Endothelial cell of umbilical vein (primary cell): ENCODE measurements around the gene PEX19. TPM values are rescaled to one million over a fixed set of nuclear protein-coding genes. Genes with fewer than 3 reads are reported as not detected.

Experiments
- BruUV-seq: library from RNA; stranded (reverse); fragments of 400-500 nt; replicated peaks from 2 replicates; lab custom pipeline; 2021; lab: Mats Ljungman, UMichigan
- CTCF ChIA-PET: fragments of 300-600, 350-600 bp; sonication (Branson Sonifier 250); formaldehyde crosslinking; loops from one replicate; lab custom pipeline; 2021; ENCODE audit warnings: antibody characterized with exemption, inconsistent platforms; lab: Charles Lee
- POLR2A ChIA-PET: fragments of 300-600, 350-600 bp; sonication (Branson Sonifier 250); formaldehyde crosslinking; loops from one replicate; lab custom pipeline; 2021; ENCODE audit warnings: antibody characterized with exemption, inconsistent platforms; lab: Charles Lee
- DNase-seq: peaks from one replicate; pipeline ENCODE4 v3.0.0-alpha.2; 2011; ENCODE audit warnings: low read depth, low spot score
- FAIRE-seq: peaks from 2 replicates; lab custom pipeline; 2011; peaks lifted over from hg19 to GRCh38; lab: Jason Lieb, UNC
- H2AFZ ChIP-seq: 2 replicates; pipeline ENCODE4 v1.6.0; 2012; ENCODE audit warnings: low read depth, low read length, control low read depth, inconsistent platforms
- H3K27ac ChIP-seq: 2 replicates; pipeline ENCODE4 v1.5.1; 2011; ENCODE audit warnings: low read depth, mild to moderate bottlenecking, control low read depth, low read length, moderate library complexity; ENCODE audit not compliant: insufficient read depth
- H3K27me3 ChIP-seq, 2 experiments: 2 replicates each; pipeline versions ENCODE4 v1.6.0 to v1.6.1; 2011; ENCODE audit warnings: low read length in 2 of 2, mixed read lengths in 1 of 2; ENCODE audit not compliant: control insufficient read depth in 2 of 2, insufficient read depth in 2 of 2
- H3K36me3 ChIP-seq, 2 experiments: 2 replicates in 1 of 2; 3 replicates in 1 of 2; pipeline ENCODE4 v1.5.1; 2011; ENCODE audit warnings: low read length in 2 of 2, mild to moderate bottlenecking in 1 of 2, moderate library complexity in 1 of 2; ENCODE audit not compliant: control insufficient read depth in 2 of 2, insufficient read depth in 2 of 2; ENCODE audit errors: extremely low read depth in 1 of 2
- H3K4me1 ChIP-seq: 3 replicates; pipeline ENCODE4 v1.5.1; 2011; ENCODE audit warnings: mild to moderate bottlenecking, low read length; ENCODE audit not compliant: control insufficient read depth, insufficient read depth; ENCODE audit errors: extremely low read depth
- H3K4me2 ChIP-seq: 2 replicates; pipeline ENCODE4 v1.6.1; 2011; ENCODE audit warnings: low read length, control low read depth, mixed read lengths; ENCODE audit not compliant: insufficient read depth
- H3K4me3 ChIP-seq, 3 experiments: fragments of 200-600 bp in 1 of 3; sonication (generic), shearing (Covaris generic) in 1 of 3; replicated peaks in 1 of 3; 2 replicates each; pipeline ENCODE4 v1.5.1; 2011 to 2016; ENCODE audit warnings: control low read depth in 3 of 3, low read length in 3 of 3, mild to moderate bottlenecking in 2 of 3, inconsistent platforms in 1 of 3, low read depth in 1 of 3, moderate library complexity in 1 of 3; ENCODE audit not compliant: insufficient read depth in 1 of 3
- H3K79me2 ChIP-seq: 2 replicates; pipeline ENCODE4 v1.6.0; 2012; ENCODE audit warnings: low read length, inconsistent platforms; ENCODE audit not compliant: control insufficient read depth, insufficient read depth
- H3K9ac ChIP-seq: replicated peaks from 2 replicates; pipeline ENCODE3; 2011; ENCODE audit warnings: low read length, control low read depth; ENCODE audit not compliant: insufficient read depth; ENCODE audit errors: extremely low read depth
- H3K9me1 ChIP-seq: replicated peaks from 3 replicates; pipeline ENCODE4 v1.6.0; 2011; ENCODE audit warnings: mild to moderate bottlenecking, low read length; ENCODE audit not compliant: control insufficient read depth, insufficient read depth; ENCODE audit errors: extremely low read depth
- H3K9me3 ChIP-seq: replicated peaks from 2 replicates; pipeline ENCODE4 v1.5.1; 2012; ENCODE audit warnings: low read length, inconsistent platforms; ENCODE audit not compliant: control insufficient read depth, insufficient read depth
- H4K20me1 ChIP-seq: replicated peaks from 2 replicates; pipeline ENCODE3; 2011; ENCODE audit warnings: mild to moderate bottlenecking, low read length; ENCODE audit not compliant: control insufficient read depth, insufficient read depth; ENCODE audit errors: extremely low read depth
- EZH2 ChIP-seq: IDR thresholded peaks from 2 replicates; pipeline ENCODE4 v1.6.1; 2012; ENCODE audit warnings: borderline replicate concordance, low read depth, mild to moderate bottlenecking, moderate library complexity, low read length, inconsistent platforms; ENCODE audit not compliant: severe bottlenecking
- GATA2 ChIP-seq: IDR thresholded peaks from 2 replicates; pipeline ENCODE4 v1.7.0; 2011; ENCODE audit warnings: low read depth, mild to moderate bottlenecking, moderate library complexity, mixed read lengths, low read length; ENCODE audit not compliant: insufficient read length, insufficient read depth
- JUN ChIP-seq: IDR thresholded peaks from 2 replicates; pipeline ENCODE4 v1.6.1; 2011; ENCODE audit warnings: borderline replicate concordance, low read depth; ENCODE audit not compliant: insufficient read length, insufficient read depth
- MYC ChIP-seq: IDR thresholded peaks from one replicate; pipeline ENCODE4 v1.6.1; 2011; ENCODE audit warnings: mild to moderate bottlenecking, low read depth, low read length
- POLR2A ChIP-seq: IDR thresholded peaks from 2 replicates; pipeline ENCODE4 v1.6.1; 2012; ENCODE audit warnings: low read depth, mild to moderate bottlenecking, control low read depth, low read length
- POLR2AphosphoS5 ChIP-seq: IDR thresholded peaks from 2 replicates; pipeline ENCODE4 v1.6.1; 2012; ENCODE audit warnings: low read depth, mild to moderate bottlenecking, control low read depth, low read length, moderate library complexity; ENCODE audit not compliant: insufficient read depth
- dilution Hi-C: fragments of 300-500 bp; cut with MboI; formaldehyde crosslinking; loops from one replicate; pipeline ENCODE4 v1.15.0; 2019; ENCODE audit warnings: low sequenced_read_pairs; ENCODE audit not compliant: extremely low pct_ligation_motif_present
- intact Hi-C: fragments of 100-400 bp; cut with micrococcal nuclease; formaldehyde crosslinking; loops from one replicate; pipeline ENCODE4 v1.10.0; 2022
- polyA plus RNA-seq, 4 experiments: library from polyadenylated mRNA; depleted of rRNA in 3 of 4; stranded (reverse) in 3 of 4; unstranded in 1 of 4; fragments of >200 nt; gene quantifications; 2 replicates each; pipeline versions ENCODE4 v1.2.1 to v1.2.3, GENCODE V29; 2011 to 2012; ENCODE audit warnings: missing spikeins in 1 of 4
- total RNA-seq: library from RNA; stranded (reverse); gene quantifications from 2 replicates; pipeline ENCODE4 v1.2.3, GENCODE V29; 2021
- TF ChIP-seq, protein P1 (sequence below): IDR thresholded peaks from 2 replicates; pipeline ENCODE4 v1.6.1; 2011; ENCODE audit not compliant: insufficient read depth, insufficient read length

The PEX19 gene
- total and polyA plus RNA-seq, 2 donors (not counting 3 experiments of a cell fraction or from before 2014, with no cell fraction given), result 24.4 to 38.4 TPM

DNA sequence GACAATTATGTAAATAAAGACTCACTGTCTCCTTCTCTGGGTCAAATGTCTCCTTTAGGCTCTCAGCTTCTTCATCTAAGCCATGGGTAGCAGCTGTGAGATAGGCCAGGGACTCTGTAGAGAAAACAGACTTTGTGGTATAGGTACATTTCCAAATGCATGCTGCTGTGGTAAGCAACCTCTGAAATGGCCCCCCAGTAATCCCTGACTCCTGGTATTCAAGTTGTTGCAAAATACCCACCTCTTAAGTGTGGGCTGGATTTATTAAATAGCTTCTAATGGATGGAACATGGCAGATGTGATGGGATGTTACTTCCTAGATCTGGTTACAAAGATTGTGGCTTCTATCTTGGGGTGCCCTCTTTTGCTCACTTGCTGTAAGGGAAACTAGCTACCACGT is 11.1 kb upstream of the PEX19 start:
- no peaks in the 10 kb centered on the region for H3K79me2 ChIP-seq
- H3K4me2 ChIP-seq, result no peak overlapping the region
- ChIA-PET POLR2A (no interaction called here), CTCF (interaction anchor here (1.8 kb wide), 1 partner anchor 103 kb away, joined by 8 read pairs; no protein-coding TSS in a partner anchor)
- peaks cover 2% of the 10 kb centered on the region for H4K20me1 ChIP-seq
- intact Hi-C loops (loop anchor here (2.0 kb wide), 1 partner anchor 39 kb away; no protein-coding TSS in a partner anchor), dilution Hi-C loops (no loop called here)
- H3K36me3 ChIP-seq, result peaks cover 41 to 67% of the 10 kb centered on the region in 2 experiments
- H3K4me1 ChIP-seq, result no peaks in the 10 kb centered on the region
- H3K27me3 ChIP-seq, result no peaks in the 10 kb centered on the region
- no peak overlapping the region for H3K9ac ChIP-seq
- BruUV-seq, result no TSS peak
- H3K9me3 ChIP-seq, result no peaks in the 10 kb centered on the region
- H3K9me1 ChIP-seq, result no peaks in the 10 kb centered on the region
- FAIRE-seq (no peak), DNase-seq (no peak)
- H3K4me3 ChIP-seq, result no peak overlapping the region
- no peak for TF ChIP-seq POLR2AphosphoS5
- TF ChIP-seq EZH2, result no peak
- no peak for TF ChIP-seq POLR2A
- TF ChIP-seq GATA2, result no peak
- no peak for TF ChIP-seq MYC
- TF ChIP-seq JUN, result no peak
- no peak overlapping the region for H2AFZ ChIP-seq
- no peak overlapping the region for H3K27ac ChIP-seq

DNA sequence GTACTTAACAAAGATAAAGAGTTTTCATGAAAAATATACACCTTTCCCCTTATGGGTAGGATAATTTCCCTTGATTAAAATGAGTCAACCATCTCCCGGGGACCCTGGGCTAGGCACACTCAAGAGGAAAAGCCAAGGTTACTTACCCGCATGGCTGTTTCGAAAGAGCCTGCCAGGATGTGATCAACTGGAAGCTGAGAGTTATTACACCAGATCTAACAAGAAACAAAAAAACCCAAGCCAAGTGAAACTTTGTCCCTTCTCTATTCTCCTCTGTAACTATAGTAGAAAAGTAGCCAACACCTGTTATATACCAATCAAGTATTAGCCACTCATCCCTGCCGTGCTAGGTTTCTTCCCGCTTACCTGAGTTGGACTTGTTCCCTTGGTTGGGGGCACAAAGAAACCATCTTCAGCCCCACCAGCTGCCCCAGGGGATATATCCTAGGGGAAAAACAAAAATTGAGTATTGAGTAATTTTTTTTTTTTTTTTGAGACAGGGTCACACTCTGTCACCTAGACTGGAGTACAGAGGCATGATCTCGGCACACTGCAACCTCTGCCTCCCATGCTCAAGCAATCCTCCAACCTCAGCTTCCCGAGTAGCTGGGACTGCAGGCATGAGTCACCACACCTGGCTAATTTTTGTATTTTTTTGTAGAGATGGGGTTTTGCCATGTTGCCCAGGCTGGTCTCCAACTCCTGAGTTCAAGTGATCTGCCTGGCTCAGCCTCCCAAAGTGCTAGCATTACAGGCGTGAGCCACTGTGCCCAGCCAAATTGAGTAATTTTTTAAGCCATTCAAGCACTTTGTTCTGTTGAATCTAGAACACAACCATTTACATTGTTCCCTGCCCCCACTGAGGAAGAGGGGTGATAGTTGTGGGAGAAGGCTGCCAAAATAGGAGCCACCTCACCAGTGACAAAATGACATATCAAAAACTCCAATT is 8.4 kb upstream of the PEX19 start:
- intact Hi-C loops, result no loop called here
- TF ChIP-seq POLR2AphosphoS5 (no peak), JUN (no peak), MYC (no peak), GATA2 (no peak)
- TF ChIP-seq, protein P1, sequence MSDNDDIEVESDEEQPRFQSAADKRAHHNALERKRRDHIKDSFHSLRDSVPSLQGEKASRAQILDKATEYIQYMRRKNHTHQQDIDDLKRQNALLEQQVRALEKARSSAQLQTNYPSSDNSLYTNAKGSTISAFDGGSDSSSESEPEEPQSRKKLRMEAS, result no peak
- CTCF ChIA-PET, result interaction anchor here (1.7 to 7.6 kb wide), 14 partner anchors 9 to 208 kb away, joined by 7 to 281 read pairs (median 25); partner anchors contain the start of gene CASQ1

More for the DNA sequence above, 8.4 kb upstream of the PEX19 start:
- Histone ChIP-seq H3K9ac (no peak overlapping the region), H3K27ac (no peak overlapping the region), H2AFZ (no peak overlapping the region), H3K9me3 (no peaks in the 10 kb centered on the region), H3K4me2 (no peak overlapping the region), H3K36me3 (peaks cover 44 to 77% of the 10 kb centered on the region in 2 experiments), H3K4me1 (no peaks in the 10 kb centered on the region), H3K27me3 (no peaks in the 10 kb centered on the region), H3K9me1 (no peaks in the 10 kb centered on the region), H3K79me2 (no peaks in the 10 kb centered on the region), H4K20me1 (peaks cover 4% of the 10 kb centered on the region), H3K4me3 (no peak overlapping the region)
- dilution Hi-C loops, result no loop called here
- no peak for DNase-seq
- FAIRE-seq, result no peak
- POLR2A ChIA-PET, result no interaction called here
- BruUV-seq, result no TSS peak
